Measurements from ENCODE around the gene NEURL2. TPM values are rescaled to one million over a fixed set of nuclear protein-coding genes. Genes with fewer than 3 reads are reported as not detected.

Gene NEURL2, protein sequence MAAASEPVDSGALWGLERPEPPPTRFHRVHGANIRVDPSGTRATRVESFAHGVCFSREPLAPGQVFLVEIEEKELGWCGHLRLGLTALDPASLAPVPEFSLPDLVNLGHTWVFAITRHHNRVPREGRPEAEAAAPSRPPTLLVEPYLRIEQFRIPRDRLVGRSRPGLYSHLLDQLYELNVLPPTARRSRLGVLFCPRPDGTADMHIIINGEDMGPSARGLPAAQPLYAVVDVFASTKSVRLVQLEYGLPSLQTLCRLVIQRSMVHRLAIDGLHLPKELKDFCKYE
- 1.5 and 5.1 TPM in 2 replicates for total RNA-seq

DNA sequence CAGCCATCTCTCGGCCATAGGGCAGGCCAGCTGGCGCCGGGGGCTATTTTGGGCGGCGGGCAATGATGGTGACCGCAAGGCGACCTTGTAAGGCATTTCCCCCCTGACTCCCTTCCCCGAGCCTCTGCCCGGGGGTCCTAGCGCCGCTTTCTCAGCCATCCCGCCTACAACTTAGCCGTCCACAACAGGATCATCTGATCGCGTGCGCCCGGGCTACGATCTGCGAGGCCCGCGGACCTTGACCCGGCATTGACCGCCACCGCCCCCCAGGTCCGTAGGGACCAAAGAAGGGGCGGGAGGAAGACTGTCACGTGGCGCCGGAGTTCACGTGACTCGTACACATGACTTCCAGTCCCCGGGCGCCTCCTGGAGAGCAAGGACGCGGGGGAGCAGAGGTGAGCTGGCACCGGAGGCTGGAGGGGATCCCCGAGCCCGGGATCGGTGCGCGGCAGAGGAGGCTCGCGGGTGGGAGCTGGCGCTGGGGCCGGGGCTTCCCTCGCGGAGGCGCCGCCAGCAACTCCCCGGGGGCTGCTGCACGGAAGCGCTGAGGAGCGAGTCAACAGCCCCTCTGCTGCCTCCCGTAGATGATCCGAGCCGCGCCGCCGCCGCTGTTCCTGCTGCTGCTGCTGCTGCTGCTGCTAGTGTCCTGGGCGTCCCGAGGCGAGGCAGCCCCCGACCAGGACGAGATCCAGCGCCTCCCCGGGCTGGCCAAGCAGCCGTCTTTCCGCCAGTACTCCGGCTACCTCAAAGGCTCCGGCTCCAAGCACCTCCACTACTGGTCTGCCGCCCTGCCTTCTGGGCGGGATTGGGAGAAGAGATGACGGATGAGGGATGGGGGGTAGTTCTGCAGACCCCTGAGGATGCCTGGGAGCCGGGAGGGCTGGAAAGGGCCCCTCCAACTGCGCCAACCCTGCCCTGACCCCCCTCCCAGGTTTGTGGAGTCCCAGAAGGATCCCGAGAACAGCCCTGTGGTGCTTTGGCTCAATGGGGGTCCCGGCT lies at the start of gene NEURL2, which contains the start of gene CTSA:
Gene NEURL2 (minus strand): TSS at position 224 of the 999 bp plus-strand sequence. CDS start 217 bp downstream, at position 7.
Gene CTSA (plus strand): TSS at position 351 of the 999 bp plus-strand sequence. CDS start 234 bp downstream, at position 585.

DNA sequence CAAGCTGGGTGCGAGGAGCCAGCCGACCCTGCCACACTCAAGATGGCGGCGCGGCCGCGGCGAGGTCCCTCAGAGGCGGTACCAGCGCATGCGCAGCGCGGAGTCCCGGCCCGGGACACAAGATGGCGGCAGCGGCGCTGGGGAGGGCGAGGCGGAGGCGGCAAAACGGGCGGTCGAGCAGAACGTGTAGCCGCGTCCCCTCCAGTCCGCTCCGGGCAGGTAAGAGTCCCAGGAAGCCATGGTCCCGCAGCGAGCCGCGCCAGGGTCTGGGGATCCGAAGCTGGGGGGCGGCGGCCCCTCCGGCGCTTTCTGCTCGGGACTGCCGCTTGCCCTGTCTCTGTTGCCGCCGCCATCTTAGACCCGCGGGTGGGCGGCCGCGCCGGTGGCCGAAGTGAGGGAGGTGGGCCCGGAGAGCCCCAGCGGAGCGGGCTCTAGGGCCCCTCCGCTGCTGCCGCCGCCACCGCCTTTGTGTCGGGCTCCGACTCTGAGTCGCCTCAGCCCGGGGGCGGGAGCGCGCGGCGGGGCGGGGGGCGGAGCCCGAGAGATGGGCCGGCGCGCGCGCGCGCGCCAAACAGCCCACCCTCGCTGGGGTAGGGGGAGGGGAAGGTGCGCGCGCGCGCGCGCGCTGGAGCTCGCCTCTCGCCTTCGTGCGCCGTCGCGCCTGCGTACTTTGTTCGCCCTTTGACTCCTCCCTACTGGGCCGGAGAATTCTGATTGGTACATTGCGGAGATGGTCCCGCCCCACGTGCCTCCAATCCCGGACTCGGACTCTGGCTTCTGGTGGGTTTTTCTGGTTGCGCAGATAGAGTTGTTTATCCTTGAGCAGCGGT lies 43.8 kb upstream of the NEURL2 start, which contains the start of gene PCIF1:
Gene PCIF1 (plus strand): TSS at position 98 of the 830 bp plus-strand sequence. CDS start 4,317 bp downstream, outside the sequence.

DNA sequence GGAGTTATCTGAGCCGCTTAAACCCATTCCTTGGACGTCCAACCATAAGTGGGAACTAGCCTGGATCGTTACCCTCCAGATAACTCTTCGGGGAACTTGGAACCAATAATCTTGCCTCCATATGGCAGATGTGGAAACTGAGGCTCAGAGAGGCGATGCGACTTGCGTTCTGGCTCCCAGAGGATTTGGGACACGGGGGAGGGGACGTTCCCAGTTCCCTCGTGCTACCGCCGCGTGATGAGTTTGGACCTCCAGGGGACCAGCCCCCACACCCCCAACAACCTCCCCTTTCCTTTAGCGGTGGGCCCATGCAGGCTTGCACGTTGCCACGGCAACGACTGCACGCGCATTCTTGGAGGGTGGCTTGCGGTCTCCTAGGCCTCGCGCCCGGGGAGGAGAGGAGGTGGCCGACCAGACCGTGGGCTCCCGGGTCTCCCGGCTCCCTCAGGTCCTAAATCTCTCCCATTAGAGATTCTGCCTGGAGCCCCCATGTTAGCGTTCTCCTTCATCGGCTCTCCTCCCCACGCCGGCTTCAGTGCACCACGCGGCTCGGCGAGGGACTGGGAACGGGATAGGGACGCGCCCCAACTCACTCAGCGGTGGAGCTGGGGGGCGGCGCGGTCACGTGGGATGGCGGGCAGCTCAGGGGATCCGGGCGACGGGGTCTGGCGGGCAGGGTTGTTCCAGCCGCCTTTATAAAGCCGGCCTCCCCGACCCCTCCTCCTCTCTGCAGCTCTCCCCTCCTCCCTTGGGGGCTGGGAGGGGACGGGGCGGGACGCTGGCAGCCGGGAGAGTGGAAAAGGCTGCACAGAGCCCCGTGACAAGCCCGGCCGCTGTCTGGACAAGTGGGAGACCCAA lies 20.7 kb upstream of the NEURL2 start, which contains the start of gene PLTP:
Gene PLTP (minus strand): TSS at position 670 of the 858 bp plus-strand sequence. CDS start 703 bp downstream, outside the sequence.

DNA sequence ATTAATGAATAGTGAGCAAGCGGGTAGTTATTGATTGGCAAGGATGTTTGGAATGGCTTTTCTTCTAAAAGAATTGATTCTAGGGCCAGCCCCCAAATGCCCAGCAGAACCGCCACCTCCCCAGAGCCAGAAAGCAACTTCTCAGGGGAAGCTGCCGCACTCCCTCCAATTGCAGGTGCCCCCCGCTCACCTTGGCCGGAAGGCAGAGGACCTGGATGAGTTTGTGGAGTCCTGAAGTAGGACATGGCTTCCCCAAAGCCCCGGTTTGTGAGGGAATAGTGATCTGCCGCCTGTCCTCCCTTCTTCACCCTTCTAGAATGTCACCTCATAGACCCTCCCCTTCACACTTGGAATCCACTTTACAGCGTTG lies 3.7 kb downstream of the NEURL2 start, which contains the start of gene SPATA25:
Gene SPATA25 (minus strand): TSS at position 277 of the 370 bp plus-strand sequence. CDS start 32 bp downstream, at position 245.

DNA sequence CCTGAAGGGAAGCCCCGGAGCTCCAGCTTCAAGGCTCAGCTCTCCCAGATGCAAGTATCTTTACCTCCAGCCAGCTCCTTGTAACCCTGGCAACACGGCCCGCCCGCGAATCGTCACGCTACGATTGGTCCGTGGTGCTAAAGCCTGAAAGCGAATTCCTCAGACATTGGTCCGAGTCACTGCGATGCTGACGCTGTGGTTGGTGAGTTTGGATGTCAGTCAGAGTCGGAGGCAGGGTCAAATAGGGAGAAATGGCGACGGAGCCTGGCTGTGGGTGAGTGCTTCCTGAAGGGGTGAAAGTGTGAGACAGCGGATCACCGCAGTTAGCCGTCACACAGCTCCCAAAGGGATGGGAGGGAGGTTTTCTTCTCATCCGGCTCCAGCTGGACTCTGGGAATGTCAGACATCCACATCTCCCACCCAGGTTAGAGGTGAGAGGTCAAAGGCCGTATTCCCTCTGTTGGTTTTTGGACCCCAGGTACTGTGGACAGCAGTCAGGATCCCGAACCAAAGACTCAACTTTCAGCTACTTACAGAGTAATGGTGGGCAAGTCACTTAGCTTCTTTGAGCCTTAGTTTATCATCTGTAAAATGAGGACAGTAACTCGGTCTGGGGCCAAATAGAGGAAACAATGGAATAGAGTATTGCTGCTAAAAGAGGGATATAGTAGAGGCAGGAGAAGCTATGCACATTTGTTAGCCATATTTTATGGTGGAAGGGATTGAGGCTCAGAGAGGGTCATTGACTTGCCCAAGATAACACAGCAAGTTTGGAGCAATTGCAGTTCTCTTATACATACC lies 9.8 kb downstream of the NEURL2 start, which contains the start of gene ZSWIM1:
Gene ZSWIM1 (plus strand): TSS at position 240 of the 801 bp plus-strand sequence. CDS start 1,366 bp downstream, outside the sequence.

DNA sequence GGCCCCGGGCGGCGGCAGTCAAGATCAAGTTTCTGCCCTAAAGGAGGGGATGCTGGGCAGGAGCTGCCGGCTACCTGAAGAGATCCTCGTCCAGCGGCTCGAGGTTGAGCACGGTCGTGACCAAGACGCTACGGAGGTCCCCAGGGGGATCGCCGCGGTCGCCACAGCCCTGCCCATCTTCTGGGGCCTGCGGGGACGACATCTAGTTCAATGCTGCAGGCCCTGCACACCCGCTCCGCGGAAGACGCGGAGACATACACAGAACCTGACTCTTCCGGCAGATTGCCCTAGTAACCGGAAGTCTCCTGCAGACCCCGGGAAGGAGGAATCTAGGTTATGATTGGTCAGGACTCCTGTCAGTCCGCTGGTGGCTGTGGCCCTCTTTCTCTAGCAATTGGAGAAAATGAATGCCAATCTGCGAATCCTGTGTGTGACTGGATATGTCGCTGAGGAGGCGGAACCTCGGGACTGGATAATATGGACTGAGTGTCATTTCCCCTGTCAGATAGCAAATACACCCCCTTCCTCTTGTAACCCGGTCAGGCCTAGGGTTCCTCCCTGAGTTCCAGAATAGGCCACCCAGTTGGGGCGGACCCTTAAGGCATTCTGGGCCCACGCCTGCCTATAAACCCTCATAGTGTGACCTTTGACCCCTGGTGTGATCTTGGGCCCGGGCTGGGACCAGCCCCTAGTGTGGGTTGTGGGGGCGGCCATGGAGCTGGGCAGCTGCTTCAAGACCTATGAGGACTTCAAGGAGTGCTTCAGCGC lies 33.7 kb downstream of the NEURL2 start, which contains the start of the genes ACOT8 and ZSWIM3:
Gene ACOT8 (minus strand): TSS at position 279 of the 768 bp plus-strand sequence. CDS start 77 bp downstream, at position 202.
Gene ZSWIM3 (plus strand): TSS at position 501 of the 768 bp plus-strand sequence. CDS start 212 bp downstream, at position 713.

Other genes starting within 250 kb of the NEURL2 start
- not detected in 2 replicates for gene WFDC11, start 221.0 kb downstream of the NEURL2 start, total RNA-seq
- not detected in 2 replicates for gene WFDC13, start 189.2 kb downstream of the NEURL2 start, total RNA-seq
- gene WFDC10B, start 186.2 kb downstream of the NEURL2 start, total RNA-seq: not detected in 2 replicates
- not detected in 2 replicates for gene SPINT4, start 168.9 kb downstream of the NEURL2 start, total RNA-seq
- gene WFDC3, start 99.3 kb downstream of the NEURL2 start, total RNA-seq: 0.19 and 0.56 TPM in 2 replicates
- gene DNTTIP1, start 99.3 kb downstream of the NEURL2 start, total RNA-seq: 8.7 and 25.9 TPM in 2 replicates
- gene UBE2C, start 78.6 kb downstream of the NEURL2 start, total RNA-seq: 7.9 and 46.4 TPM in 2 replicates
- gene TNNC2, start 63.9 kb downstream of the NEURL2 start, total RNA-seq: 0.56 TPM in 1 of 2 replicates, not detected in the other
- 33.4 and 44.0 TPM in 2 replicates for gene SNX21, start 57.4 kb downstream of the NEURL2 start, total RNA-seq
- gene ACOT8, start 33.8 kb downstream of the NEURL2 start, total RNA-seq: 33.4 and 35.5 TPM in 2 replicates
- 3.7 and 5.4 TPM in 2 replicates for gene ZSWIM3, start 33.6 kb downstream of the NEURL2 start, total RNA-seq
- 3.4 and 4.4 TPM in 2 replicates for gene ZSWIM1, start 10.0 kb downstream of the NEURL2 start, total RNA-seq
- gene SPATA25, start 3.6 kb downstream of the NEURL2 start, total RNA-seq: 0.19 and 0.28 TPM in 2 replicates
- gene CTSA, start 127 bp upstream of the NEURL2 start, total RNA-seq: 27.8 and 68.8 TPM in 2 replicates
- gene PLTP, start 20.9 kb upstream of the NEURL2 start, total RNA-seq: 4.0 and 23.4 TPM in 2 replicates
- 5.9 and 6.7 TPM in 2 replicates for gene PCIF1, start 43.5 kb upstream of the NEURL2 start, total RNA-seq
- 10.1 and 10.9 TPM in 2 replicates for gene ZNF335, start 81.0 kb upstream of the NEURL2 start, total RNA-seq
- gene MMP9, start 117.7 kb upstream of the NEURL2 start, total RNA-seq: not detected in 2 replicates
- gene SLC12A5, start 138.0 kb upstream of the NEURL2 start, total RNA-seq: 0.85 TPM in 1 of 2 replicates, not detected in the other
- 4.5 and 15.7 TPM in 2 replicates for gene NCOA5, start 198.8 kb upstream of the NEURL2 start, total RNA-seq
- 5.8 and 14.9 TPM in 2 replicates for gene CD40, start 227.1 kb upstream of the NEURL2 start, total RNA-seq

Measured in regular cardiac myocyte (primary cell).